Measurements from ENCODE around the gene CPOX.

DNA sequence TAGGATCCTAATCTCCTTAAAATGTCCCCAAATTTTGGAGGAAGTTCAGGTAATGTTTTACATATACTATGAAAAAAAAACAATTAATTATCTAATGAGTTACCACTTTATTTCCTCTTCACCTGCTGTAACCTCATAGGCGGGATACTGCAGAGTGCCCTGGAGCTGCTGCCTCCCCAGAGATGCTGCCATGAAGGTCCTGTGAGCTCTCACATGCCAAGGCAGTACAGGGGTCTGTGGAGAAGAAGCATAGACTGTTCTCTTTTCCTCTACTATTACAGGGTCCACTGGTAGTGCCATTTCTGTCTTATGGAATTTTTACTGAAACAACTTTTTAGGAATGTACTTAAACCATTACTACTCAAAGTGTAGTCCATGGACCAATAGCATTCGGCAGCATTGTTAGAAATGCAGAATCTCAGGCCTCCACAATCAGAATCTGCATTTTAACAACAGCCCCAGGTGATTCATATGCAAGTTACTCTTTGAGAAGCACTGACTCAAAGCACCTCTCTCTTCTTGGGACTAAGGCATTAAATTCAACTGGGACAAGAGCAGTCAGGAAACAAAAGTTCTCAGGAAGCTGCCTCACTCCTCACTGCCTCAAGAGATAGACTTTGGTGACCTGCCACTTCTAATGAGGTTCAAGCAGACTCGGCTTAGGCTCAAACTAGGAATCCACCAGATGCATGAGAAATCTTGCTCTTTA is 30.3 kb upstream of the CPOX start:
- TF ChIP-seq POLR2A (IDR thresholded peaks at IDR 0.05) (no peak), CTCF (IDR thresholded peaks at IDR 0.05) (no peak)
